Measurements from ENCODE around the gene RAB9B.

The RAB9B gene

DNA sequence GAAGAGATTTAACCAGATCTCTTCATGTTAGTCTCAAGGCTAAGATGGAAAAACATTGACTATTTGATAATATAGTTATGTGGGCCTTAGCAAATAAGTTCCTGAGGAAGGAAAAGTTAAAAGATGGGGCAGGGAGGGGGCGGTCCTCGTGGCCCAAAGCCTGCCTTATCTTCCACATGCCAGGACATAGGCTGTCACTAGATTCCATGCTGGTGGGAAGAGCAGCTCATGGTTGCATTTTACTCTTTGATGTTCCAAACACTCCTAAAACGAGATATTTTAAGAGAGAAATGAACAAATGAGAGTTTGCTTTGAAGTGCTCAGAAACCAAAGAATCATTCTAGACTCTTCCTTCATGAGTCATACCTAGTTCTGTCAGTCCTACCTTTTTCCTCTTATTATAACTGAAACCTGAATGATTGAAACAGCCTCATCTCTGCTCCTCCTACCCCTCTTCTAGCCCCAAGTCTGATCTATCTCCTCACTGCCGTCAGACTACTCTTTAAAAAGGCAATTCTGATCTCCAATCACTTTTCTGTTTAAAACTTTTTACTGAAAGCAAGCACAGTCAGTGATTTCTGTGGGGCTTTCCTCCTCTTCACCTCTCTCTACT lies 25.1 kb downstream of the RAB9B start:
- no peak for DNase-seq

DNA sequence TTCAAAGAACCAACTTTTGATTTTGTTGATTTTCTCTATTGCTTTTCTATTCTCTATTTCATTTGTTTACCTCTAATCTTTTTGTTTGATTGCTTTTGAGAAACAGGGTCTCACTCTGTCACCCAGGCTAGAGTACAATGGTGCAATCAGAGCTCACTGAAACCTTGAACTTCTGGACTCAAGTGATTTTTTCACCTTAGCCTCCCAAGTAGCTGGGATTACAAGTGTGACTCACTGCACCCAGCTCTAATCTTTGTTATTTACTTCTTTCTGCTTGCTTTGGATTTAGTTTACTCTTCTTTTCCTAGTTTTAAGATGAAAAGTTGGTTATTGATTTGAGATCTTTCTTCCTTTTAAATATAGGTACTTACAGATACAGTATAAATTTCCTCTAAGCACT lies 26.2 kb downstream of the RAB9B start:
- DNase-seq, result no peak

DNA sequence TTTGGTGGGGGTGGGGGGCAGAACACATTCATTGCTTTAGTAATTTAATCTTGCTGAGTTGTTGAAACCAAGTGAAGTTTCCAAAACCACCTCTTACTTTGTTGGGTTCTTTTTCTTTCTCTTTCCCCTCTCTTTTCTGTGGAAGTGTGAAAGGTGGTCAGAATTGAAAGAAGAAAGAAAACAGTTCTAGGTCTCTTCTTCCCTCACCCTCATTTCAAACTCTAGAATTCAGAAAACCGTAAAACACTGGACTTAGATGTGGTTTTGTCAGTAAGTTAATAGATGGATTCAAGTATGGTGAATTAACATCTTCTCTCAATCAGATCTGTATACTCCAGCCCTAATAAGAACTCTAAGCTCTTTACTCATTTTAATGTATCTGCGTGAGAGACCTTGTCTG lies 31.7 kb downstream of the RAB9B start:
- no peak for DNase-seq

DNA sequence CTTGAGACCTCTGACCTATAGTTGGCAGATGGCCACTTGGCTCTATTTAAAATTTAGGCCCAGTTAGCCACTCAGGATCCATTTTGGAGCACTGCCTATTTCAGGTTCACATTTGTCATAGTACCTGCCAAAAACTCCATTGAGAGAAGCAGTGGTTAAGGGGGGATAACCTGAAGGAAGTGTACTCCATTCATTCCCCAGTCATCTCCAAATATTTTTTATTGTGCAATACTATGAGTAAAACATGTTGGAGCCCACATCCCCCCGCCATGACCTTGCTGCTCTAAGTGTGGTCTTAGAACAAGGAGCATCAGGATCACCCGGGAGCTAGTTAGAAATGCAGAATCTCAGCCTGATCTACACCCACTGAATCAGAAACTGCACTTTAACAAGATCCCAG lies 34.4 kb downstream of the RAB9B start:
- DNase-seq, result no peak

DNA sequence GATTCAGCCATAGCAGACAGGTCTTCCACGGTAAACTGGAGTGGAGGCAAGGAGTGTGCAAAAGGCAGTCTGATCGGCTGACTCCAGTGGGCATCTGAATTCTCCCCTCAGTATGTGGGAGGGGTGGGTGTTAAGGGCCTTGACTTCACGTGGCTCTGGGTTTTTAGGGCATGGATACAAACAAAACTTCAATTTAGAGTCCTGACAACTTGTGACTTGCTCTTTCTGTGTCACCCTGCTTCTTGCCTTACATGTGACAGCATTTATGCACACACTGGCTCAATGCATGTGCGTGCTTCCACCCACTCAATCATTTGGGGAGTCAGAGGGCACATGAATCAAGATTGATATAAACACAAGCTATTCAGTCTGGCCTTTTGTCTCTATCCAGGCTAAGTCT lies 37.9 kb downstream of the RAB9B start:
- no peak for DNase-seq

DNA sequence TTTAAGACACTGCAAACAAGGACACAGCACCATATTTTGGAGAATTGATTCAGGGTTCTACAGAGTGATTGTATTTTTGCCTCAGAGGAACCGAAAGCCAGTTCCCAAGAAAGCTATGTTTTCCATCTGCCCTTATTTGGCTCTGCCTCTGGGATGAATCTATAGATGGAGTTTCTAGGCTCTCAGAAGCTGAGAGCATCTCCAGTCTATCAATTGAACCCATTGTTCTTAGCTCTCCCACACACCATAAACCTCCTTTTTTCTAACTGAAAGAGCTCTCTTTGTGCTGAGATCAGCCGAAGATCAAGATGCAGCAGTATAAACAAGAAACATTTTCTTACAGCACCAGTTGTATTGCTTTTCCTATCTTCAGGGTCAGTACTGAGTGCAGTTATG lies 38.5 kb downstream of the RAB9B start:
- no peak for DNase-seq

DNA sequence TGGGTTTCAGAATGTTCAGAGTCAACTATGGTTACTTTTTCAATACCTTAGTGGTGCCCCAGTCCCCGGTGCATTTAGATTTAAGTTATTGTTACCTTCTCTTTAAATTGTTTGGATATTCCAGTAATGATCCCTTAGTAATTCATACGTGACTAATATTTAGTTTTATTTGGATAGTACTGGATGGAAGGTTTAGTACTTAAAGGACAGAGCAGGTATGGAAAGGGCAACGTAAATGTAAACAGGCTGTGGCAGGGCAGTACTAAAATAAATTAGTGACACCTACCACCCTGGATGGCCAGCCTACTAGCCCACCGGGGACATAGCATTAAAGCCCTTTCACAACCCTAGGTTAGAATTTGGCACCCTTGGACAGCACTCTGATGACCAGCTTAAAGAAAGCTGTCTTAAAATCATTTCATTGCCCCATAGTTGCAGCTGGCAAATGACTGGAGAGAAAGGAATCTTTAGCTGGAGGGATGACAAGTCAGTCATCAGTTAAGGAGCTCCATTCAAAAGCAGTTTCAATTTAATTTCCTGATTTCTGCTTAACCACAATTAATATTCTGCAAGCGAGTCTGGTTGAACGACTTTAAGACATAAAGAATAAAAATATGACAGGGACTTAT lies 39.0 kb downstream of the RAB9B start:
- no peak for DNase-seq

DNA sequence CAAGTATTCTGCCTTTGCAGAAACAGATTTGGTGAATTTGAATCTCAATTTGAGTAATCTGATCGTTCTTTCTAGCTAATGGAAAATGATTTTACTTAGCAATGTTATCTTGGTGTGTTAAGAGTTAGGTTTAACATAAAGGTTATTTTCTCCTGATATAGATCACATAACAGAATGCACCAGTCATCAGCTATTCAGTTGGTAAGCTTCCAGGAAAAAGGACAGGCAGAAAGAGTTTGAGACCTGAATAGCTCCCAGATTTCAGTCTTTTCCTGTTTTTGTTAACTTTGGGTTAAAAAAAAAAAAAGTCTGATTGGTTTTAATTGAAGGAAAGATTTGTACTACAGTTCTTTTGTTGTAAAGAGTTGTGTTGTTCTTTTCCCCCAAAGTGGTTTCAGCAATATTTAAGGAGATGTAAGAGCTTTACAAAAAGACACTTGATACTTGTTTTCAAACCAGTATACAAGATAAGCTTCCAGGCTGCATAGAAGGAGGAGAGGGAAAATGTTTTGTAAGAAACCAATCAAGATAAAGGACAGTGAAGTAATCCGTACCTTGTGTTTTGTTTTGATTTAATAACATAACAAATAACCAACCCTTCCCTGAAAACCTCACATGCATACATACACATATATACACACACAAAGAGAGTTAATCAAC lies 40.1 kb downstream of the RAB9B start:
- no peak for DNase-seq

DNA sequence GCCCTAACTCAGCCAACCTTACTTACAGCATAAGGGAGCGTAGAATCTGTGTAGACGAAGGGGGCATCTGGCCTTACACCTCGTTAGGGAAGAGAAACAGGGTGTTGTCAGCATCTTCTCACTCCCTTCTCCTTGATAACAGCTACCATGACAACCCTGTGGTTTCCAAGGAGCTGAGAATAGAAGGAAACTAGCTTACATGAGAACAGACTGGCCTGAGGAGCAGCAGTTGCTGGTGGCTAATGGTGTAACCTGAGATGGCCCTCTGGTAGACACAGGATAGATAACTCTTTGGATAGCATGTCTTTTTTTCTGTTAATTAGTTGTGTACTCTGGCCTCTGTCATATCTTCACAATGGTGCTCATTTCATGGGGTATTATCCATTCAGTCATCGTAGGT lies 40.8 kb downstream of the RAB9B start:
- no peak for DNase-seq

DNA sequence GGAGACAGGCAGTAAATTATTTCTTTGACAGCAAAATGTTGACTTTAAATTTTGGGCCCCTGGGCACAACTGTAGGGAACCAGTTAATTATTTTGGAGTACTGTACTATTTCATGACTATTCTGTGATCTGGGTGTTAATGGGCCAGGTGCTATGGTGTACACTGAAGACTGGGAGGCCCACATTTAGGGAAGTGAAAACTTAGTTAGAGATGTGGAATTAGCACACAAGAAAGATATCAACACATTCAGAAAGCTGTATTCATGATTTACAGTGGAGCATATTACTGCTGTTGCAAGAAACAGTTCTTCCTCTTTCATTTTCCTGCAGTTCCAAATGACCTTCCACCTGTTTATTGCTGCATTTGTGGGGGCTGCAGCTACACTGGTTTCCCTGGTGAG lies 43.1 kb downstream of the RAB9B start:
- no peak for DNase-seq

DNA sequence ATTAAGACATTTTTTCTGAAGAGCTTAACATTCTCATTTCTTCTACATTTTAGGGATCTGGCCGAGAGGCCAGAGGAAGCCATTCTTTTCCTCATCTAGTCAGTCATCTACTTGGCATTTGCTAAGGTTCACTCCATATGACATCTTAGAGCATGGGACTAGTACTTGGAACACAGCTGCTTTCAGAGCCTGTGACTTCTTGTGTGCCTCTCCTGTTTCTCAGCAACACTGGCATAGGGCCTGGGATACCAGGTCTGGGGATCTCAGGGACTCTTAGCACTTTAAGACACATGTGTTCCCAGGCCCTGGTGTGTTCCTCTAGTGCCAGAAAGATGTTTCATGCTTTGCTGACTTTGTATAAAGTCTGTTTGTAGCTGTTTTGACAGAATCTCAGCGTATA lies 48.1 kb downstream of the RAB9B start:
- no peak for DNase-seq

DNA sequence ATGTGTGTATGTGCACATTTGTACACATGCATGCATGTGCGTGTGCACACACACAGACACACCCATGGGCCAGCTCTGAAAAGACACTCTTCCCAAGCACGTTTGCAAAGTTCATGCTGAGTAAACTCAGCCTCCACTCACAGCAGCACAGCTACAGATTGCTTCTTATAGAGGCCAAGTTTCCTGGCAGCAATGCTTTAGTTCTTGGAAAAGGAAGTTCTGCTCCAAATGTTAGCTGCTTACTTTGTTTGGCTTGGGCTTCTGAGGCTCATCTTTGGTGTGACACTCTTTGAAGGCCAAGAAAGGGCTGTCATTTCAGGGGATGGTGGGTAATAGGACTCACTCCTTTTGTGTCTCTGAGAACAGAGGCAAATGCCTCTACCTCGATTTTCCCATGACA lies 48.9 kb downstream of the RAB9B start:
- DNase-seq, result no peak

DNA sequence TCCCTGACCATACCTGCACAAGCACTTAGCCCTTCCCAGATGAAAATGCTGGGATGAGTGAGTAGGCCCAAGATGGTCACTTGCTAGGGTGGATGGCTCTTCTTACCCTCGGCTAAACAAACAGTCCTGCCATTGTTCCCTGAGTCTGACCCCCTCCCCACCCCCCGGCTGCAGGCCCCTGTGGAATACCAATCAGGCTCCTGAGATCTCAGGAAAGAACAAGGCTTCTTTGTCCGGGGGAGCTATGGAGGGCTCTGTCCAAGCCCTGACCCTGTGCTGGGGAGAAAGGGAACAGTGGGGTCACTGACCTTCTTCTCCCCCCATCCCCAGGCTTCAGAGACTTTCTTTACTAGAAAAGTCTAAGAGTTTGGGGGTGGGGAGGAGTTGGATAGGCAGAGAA lies 49.4 kb downstream of the RAB9B start:
- DNase-seq, result no peak

DNA sequence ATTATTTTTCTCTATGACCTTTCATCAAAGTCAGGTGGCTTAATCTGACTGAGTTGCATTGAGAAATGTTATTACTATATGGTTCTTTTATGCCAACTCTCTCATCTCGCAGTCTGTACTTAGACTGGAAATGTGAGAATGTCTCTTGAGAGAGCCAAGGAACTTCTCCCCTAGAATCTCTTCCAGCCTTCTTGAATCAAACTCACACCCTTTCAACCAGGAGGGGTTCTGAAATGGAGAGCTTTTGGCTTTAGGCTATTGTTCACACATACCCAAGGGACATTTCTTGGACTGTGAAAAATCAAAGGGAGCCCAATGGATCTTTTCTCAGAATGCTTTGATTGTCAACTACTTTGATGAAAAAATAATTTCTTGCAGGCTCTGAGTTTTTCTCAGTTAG lies 50.4 kb downstream of the RAB9B start:
- no peak for DNase-seq

DNA sequence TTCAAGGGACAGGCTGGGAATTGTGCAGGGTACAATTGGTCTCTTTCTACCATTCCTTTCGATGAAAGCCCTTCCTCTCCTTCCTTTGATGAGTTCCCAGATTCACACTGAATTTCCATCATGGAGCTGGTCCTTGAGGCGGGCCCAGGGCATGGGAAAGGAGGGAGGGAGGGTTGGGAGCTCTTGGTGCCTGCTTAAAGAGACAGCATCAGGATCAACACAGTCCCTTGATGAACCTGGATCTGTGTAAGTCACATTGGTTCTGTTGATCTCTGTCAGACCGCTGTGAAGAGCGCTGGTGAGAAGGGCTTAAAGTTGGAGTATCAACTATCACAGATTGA lies 51.0 kb downstream of the RAB9B start:
- no peak for DNase-seq

DNA sequence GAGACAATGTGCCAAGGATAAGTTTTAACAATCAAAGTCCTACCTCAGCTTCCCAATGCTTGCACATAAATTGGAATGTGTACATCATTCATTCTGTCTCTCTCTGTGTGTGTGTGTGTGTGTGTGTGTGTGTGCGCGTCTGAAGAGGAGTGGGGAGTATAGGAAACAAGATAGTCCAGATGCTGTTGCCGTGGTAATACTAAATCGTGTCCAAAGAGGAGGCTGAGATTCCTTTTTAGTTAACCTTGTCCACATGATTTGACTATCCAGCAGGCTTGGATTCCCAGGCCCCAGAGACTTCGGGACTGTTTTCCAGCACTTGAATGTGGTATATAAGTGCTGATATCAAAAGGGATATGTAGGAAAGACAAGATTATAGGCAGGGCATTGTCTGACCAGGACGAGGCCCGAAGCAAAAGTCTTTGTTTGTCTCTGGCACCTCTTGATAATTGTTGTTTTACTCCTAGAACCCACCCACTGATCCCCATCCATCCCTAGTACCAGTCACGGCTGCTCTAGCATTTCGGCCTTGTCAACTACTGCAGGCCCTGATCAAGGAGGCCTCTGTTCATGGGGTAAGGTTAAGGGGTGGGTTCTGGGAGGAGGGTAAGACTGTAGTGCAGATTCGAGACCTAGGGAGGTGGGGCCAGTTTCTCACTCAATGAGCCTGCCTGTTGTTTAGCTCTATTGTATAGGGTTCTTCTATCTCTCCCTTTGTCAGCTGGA lies 51.6 kb downstream of the RAB9B start:
- DNase-seq, result no peak

DNA sequence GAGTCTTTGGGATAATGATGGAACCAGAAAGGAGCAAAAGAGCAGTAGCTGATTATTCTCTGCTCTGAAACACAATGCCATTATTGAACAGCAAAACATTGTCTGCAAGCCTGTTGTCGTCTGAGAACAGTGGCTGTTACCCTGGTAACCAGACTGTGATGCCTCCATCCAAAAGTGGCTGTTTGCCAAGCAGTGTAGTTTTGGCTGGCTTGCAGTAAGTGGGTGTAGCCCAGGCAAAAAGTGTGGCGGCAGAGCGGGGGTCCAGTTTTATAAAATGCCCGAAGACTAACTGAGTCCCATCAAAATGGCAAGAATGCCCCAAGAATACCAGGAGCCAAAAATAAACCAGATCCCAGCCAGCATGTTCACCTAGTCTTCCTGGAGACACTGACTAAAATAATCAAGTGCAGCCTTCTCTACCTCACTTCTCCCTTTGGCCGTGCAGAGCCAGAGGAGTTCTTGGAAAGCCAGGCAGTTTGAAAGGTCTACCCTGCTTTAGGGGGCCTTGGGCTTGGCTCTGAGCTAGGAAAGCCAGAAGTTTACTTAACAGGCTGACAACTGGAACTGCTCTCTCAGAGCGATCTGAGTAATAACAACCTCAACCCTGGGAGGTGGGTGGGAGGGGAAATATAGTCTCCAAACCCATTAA lies 52.8 kb downstream of the RAB9B start:
- DNase-seq, result no peak

DNA sequence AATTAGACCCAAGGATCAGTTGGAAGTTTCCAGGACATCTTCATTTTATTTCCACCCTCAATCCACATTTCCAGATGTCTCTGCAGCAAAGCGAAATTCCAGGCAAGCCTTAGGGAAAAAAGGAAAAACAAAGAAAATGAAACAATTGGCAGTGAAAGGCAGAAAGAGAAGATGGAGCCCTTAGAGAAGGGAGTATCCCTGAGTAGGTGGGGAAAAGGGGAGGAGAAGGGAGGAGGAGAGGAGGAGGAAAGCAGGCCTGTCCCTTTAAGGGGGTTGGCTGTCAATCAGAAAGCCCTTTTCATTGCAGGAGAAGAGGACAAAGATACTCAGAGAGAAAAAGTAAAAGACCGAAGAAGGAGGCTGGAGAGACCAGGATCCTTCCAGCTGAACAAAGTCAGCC lies 55.5 kb downstream of the RAB9B start, which contains the start of gene PLP1:
PLP1 (plus strand) TSS at position 295 of the 400 bp plus-strand sequence. CDS start 156 bp downstream, outside the sequence.
- no peak for DNase-seq

DNA sequence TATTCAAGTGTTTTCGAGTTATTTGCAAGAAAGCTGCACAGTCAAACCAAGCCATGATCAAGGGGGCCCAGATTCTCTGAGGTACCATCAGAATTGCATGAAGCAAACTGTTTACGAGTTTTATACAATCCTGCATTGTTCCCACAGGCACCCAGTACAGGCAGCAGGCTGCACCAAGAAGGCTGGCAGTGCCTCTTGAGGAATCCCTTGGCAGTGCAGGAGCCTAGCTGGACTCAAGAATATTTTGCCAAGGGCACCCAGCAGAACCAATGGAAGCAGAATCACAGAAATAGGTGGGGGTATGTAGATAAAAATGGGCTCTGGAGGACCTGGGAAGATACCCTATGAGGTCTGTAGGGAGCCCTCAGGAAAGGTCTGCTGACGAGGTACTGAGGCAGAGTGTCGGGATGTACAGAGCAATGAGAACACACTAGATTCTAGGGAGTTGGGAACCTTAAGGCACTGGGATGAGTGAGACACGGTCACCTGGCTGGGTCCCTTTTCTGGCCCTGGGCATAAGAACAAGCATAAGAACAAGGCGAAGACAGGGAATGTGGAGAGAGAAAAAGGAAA lies 57.9 kb downstream of the RAB9B start:
- no peak for DNase-seq

DNA sequence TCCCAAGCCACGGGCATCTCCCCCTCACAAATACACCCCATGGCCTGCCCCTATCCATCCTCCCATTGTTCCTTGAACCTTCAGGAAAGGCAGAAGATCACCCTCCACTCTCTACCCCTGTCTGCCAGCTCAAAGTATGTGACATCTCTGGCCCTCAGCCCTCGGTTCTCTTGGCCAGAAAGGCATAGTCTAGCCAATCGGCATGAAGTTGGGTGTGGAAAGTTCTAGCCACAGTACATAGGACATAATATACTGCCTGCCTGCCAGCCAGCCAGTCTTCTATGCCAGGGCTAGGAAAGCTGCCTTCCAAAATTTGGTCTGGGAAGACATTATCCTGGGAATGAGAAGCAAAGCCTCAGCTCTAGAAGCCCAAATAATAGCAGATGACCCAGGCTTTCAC lies 58.6 kb downstream of the RAB9B start:
- no peak for DNase-seq
